ENCODE results near the gene IFTAP. TPM values are rescaled to one million over a fixed set of nuclear protein-coding genes. Genes with fewer than 3 reads are reported as not detected.

IFTAP gene
- total RNA-seq, 1 donor from 2014 or later: 15.2 TPM

GRCh38 chr11:36586543-36586942, 7.8 kb upstream of the IFTAP start:
- intact Hi-C loops (cut with DNase I): no loop called here
- ATAC-seq (no peak), DNase-seq (no peak)

GRCh38 chr11:36588099-36588498, 6.2 kb upstream of the IFTAP start:
- Histone ChIP-seq H3K27me3 (ENCODE audit: low read depth) (peaks cover 10% of the 10 kb centered on the region), H3K4me1 (no peaks in the 10 kb centered on the region), H3K9me3 (no peaks in the 10 kb centered on the region), H3K36me3 (no peaks in the 10 kb centered on the region), H3K4me3 (no peak overlapping the region), H3K27ac (no peak overlapping the region)
- DNase-seq (no peak), ATAC-seq (no peak)
- intact Hi-C loops (cut with DNase I): no loop called here
- no peak for TF ChIP-seq CTCF (IDR thresholded peaks at IDR 0.05)

More at GRCh38 chr11:36586543-36586942, 7.8 kb upstream of the IFTAP start:
- H3K27ac ChIP-seq: no peak overlapping the region
- TF ChIP-seq CTCF (IDR thresholded peaks at IDR 0.05): no peak
- no peaks in the 10 kb centered on the region for H3K4me1 ChIP-seq
- H3K9me3 ChIP-seq: no peaks in the 10 kb centered on the region
- H3K4me3 ChIP-seq: no peak overlapping the region
- no peaks in the 10 kb centered on the region for H3K36me3 ChIP-seq
- peaks cover 4% of the 10 kb centered on the region for H3K27me3 ChIP-seq (ENCODE audit: low read depth)

GRCh38 chr11:36590513-36590912, 3.8 kb upstream of the IFTAP start:
- H3K36me3 ChIP-seq: no peaks in the 10 kb centered on the region
- H3K4me1 ChIP-seq: peaks cover 7% of the 10 kb centered on the region
- H3K27me3 ChIP-seq (ENCODE audit: low read depth): peaks cover 12% of the 10 kb centered on the region
- H3K27ac ChIP-seq: no peak overlapping the region
- H3K9me3 ChIP-seq: no peaks in the 10 kb centered on the region
- DNase-seq: no peak
- TF ChIP-seq CTCF (IDR thresholded peaks at IDR 0.05): no peak
- ATAC-seq: no peak
- H3K4me3 ChIP-seq: no peak overlapping the region
- intact Hi-C loops (cut with DNase I): no loop called here

GRCh38 chr11:36591433-36591832, 2.9 kb upstream of the IFTAP start:
- no peak for TF ChIP-seq CTCF (IDR thresholded peaks at IDR 0.05)
- H3K4me3 ChIP-seq: no peak overlapping the region
- H3K27me3 ChIP-seq (ENCODE audit: low read depth): peaks cover 12% of the 10 kb centered on the region
- H3K4me1 ChIP-seq: peaks cover 8% of the 10 kb centered on the region
- no peak for ATAC-seq
- intact Hi-C loops (cut with DNase I): no loop called here
- no peak overlapping the region for H3K27ac ChIP-seq
- DNase-seq: no peak
- H3K9me3 ChIP-seq: no peaks in the 10 kb centered on the region
- no peaks in the 10 kb centered on the region for H3K36me3 ChIP-seq

- no peak for TF ChIP-seq CTCF (IDR thresholded peaks at IDR 0.05)
- no peaks in the 10 kb centered on the region for H3K9me3 ChIP-seq
- H3K27ac ChIP-seq: no peak overlapping the region
- H3K36me3 ChIP-seq: no peaks in the 10 kb centered on the region
- DNase-seq: no peak
- peaks cover 8% of the 10 kb centered on the region for H3K27me3 ChIP-seq (ENCODE audit: low read depth)
- peaks cover 8% of the 10 kb centered on the region for H3K4me1 ChIP-seq
- H3K4me3 ChIP-seq: no peak overlapping the region
- intact Hi-C loops (cut with DNase I): no loop called here
- ATAC-seq: no peak
Measured at GRCh38 chr11:36596880-36597279, 2.6 kb downstream of the IFTAP start.

GRCh38 chr11:36598051-36598450, 3.7 kb downstream of the IFTAP start, which contains the start of gene RAG2:
Gene RAG2, minus strand, starts transcription at chr11:36598236. Its CDS starts 4,068 bp downstream, at chr11:36594168.
- TF ChIP-seq CTCF (IDR thresholded peaks at IDR 0.05): no peak
- H3K27ac ChIP-seq: no peak within 1 kb of the TSS
- intact Hi-C loops (cut with DNase I): no loop called here

More at GRCh38 chr11:36598051-36598450, 3.7 kb downstream of the IFTAP start, which contains the start of gene RAG2:
- DNase-seq: no peak
- Histone ChIP-seq H3K4me3 (no peak within 1 kb of the TSS), H3K27me3 (ENCODE audit: low read depth) (peaks cover 2% of the 10 kb centered on the region), H3K4me1 (peaks cover 8% of the 10 kb centered on the region), H3K9me3 (no peaks in the 10 kb centered on the region), H3K36me3 (no peaks in the 10 kb centered on the region)
- no peak for ATAC-seq

Data from lower lobe of right lung (tissue), 2 donors.